ENCODE data around the gene GPC6. TPM values are rescaled to one million over a fixed set of nuclear protein-coding genes. Genes with fewer than 3 reads are reported as not detected.

Gene GPC6
- polyA plus RNA-seq, 1 donor from 2014 or later = 9.0 TPM

GRCh38 chr13:94322925-94323763 lies 1096.5 kb downstream of the GPC6 start:
- Histone ChIP-seq H4K20me1 (ENCODE audit: insufficient read depth) (no peaks in the 10 kb centered on the region), H3K4me3 (ENCODE audit: low read length) (no peak overlapping the region), H3K9me3 (ENCODE audit: low read length) (no peaks in the 10 kb centered on the region), H3K36me3 (ENCODE audit: insufficient read depth, low read length) (no peaks in the 10 kb centered on the region), H3F3A (ENCODE audit: insufficient read depth, low read length, poor library complexity, severe bottlenecking) (no peaks in the 10 kb centered on the region), H2AFZ (ENCODE audit: low read depth, low read length) (no peak overlapping the region), H3K27me3 (ENCODE audit: insufficient read depth, low read depth, low read length) (no peaks in the 10 kb centered on the region), H3K79me2 (replicated peaks; ENCODE audit: insufficient read depth, low read length) (no peaks in the 10 kb centered on the region), H3K27ac (ENCODE audit: low read length) (no peak overlapping the region), H3K4me2 (ENCODE audit: low read length) (no peak overlapping the region), H3K9me2 (ENCODE audit: insufficient read depth, low read length) (no peaks in the 10 kb centered on the region), H3K9ac (ENCODE audit: low read length) (no peak overlapping the region)
- TF ChIP-seq RAD21 (conservative IDR thresholded peaks at IDR 0.05) = no peak
- no peak for TF ChIP-seq EZH2 (IDR thresholded peaks at IDR 0.05; ENCODE audit: borderline replicate concordance, insufficient read depth, low read length, poor library complexity, severe bottlenecking)
- TF ChIP-seq REST (IDR thresholded peaks at IDR 0.05; ENCODE audit: borderline replicate concordance) = no peak
- TF ChIP-seq TAF1 (IDR thresholded peaks at IDR 0.05; ENCODE audit: low read depth) = no peak
- no peak for TF ChIP-seq SMC3 (conservative IDR thresholded peaks at IDR 0.05; ENCODE audit: poor library complexity)
- no peak for TF ChIP-seq MXI1 (conservative IDR thresholded peaks at IDR 0.05; ENCODE audit: poor library complexity, severe bottlenecking)
- TF ChIP-seq EP300 (conservative IDR thresholded peaks at IDR 0.05; ENCODE audit: poor library complexity, severe bottlenecking) = no peak
- TF ChIP-seq POLR2AphosphoS5 (IDR thresholded peaks at IDR 0.05) = no peak
- TF ChIP-seq CTCF (IDR thresholded peaks at IDR 0.05; ENCODE audit: poor library complexity, severe bottlenecking) = no peak

GRCh38 chr13:94323764-94324758 lies 1097.5 kb downstream of the GPC6 start:
- Histone ChIP-seq H3K4me3 (ENCODE audit: low read length) (no peak overlapping the region), H3K36me3 (ENCODE audit: insufficient read depth, low read length) (no peaks in the 10 kb centered on the region), H3K4me2 (ENCODE audit: low read length) (no peak overlapping the region), H4K20me1 (ENCODE audit: insufficient read depth) (no peaks in the 10 kb centered on the region), H3F3A (ENCODE audit: insufficient read depth, low read length, poor library complexity, severe bottlenecking) (no peaks in the 10 kb centered on the region), H3K27ac (ENCODE audit: low read length) (no peak overlapping the region), H3K79me2 (replicated peaks; ENCODE audit: insufficient read depth, low read length) (no peaks in the 10 kb centered on the region), H3K9ac (ENCODE audit: low read length) (no peak overlapping the region), H3K9me3 (ENCODE audit: low read length) (no peaks in the 10 kb centered on the region), H3K9me2 (ENCODE audit: insufficient read depth, low read length) (no peaks in the 10 kb centered on the region), H3K27me3 (ENCODE audit: insufficient read depth, low read depth, low read length) (no peaks in the 10 kb centered on the region), H2AFZ (ENCODE audit: low read depth, low read length) (no peak overlapping the region)
- TF ChIP-seq REST (IDR thresholded peaks at IDR 0.05; ENCODE audit: borderline replicate concordance) (no peak), SMC3 (conservative IDR thresholded peaks at IDR 0.05; ENCODE audit: poor library complexity) (no peak), CTCF (IDR thresholded peaks at IDR 0.05; ENCODE audit: poor library complexity, severe bottlenecking) (no peak), EP300 (conservative IDR thresholded peaks at IDR 0.05; ENCODE audit: poor library complexity, severe bottlenecking) (no peak), EZH2 (IDR thresholded peaks at IDR 0.05; ENCODE audit: borderline replicate concordance, insufficient read depth, low read length, poor library complexity, severe bottlenecking) (no peak), TAF1 (IDR thresholded peaks at IDR 0.05; ENCODE audit: low read depth) (no peak), MXI1 (conservative IDR thresholded peaks at IDR 0.05; ENCODE audit: poor library complexity, severe bottlenecking) (no peak), POLR2AphosphoS5 (IDR thresholded peaks at IDR 0.05) (no peak), RAD21 (conservative IDR thresholded peaks at IDR 0.05) (no peak)

Measured in neural cell (in vitro differentiated cells).